GM12801 (cell line): ENCODE measurements around the gene DIS3L2.

Experiments used
- CTCF ChIP-seq: IDR thresholded peaks from one replicate; pipeline ENCODE4 v1.5.1; 2011; ENCODE audit warnings: control low read depth; ENCODE audit not compliant: insufficient read length; ENCODE audit errors: extremely low read depth

The DIS3L2 gene

GRCh38 chr2:232246245-232246644 is 284.7 kb downstream of the DIS3L2 start:
- no peak for TF ChIP-seq CTCF

- TF ChIP-seq CTCF = no peak
Measured at GRCh38 chr2:232249096-232249495, 287.6 kb downstream of the DIS3L2 start.

GRCh38 chr2:232250246-232251175 is 289.0 kb downstream of the DIS3L2 start:
- no peak for TF ChIP-seq CTCF

- no peak for TF ChIP-seq CTCF
Measured at GRCh38 chr2:232255033-232255432, 293.5 kb downstream of the DIS3L2 start.

GRCh38 chr2:232260075-232260474 is 298.6 kb downstream of the DIS3L2 start:
- no peak for TF ChIP-seq CTCF

GRCh38 chr2:232261776-232262175 is 300.3 kb downstream of the DIS3L2 start:
- no peak for TF ChIP-seq CTCF

- TF ChIP-seq CTCF = no peak
Measured at GRCh38 chr2:232263295-232263694, 301.8 kb downstream of the DIS3L2 start.
